GM13977 (cell line): ENCODE results near the gene GRIA4.

Source experiments
- DNase-seq: peaks from one replicate; pipeline ENCODE4 v3.0.0; 2012; ENCODE audit warnings: low spot score
- in situ Hi-C: fragments of 300-500 bp; cut with MboI; formaldehyde crosslinking; loops from one replicate; pipeline ENCODE4 v1.12.0; 2022; ENCODE audit warnings: low sequenced_read_pairs, low pct_unique_long_range_greater_than_20kb, mixed read lengths, inconsistent platforms; ENCODE audit not compliant: unreplicated experiment
- TF ChIP-seq, protein P1 (sequence below): IDR thresholded peaks from 2 replicates; pipeline ENCODE4 v1.5.1; 2012; ENCODE audit warnings: mild to moderate bottlenecking, control low read depth; ENCODE audit not compliant: insufficient read depth; ENCODE audit errors: extremely low read depth, missing control alignments

Gene GRIA4

GRCh38 chr11:105644839-105645573 lies 35.1 kb downstream of the GRIA4 start:
- TF ChIP-seq, protein P1, sequence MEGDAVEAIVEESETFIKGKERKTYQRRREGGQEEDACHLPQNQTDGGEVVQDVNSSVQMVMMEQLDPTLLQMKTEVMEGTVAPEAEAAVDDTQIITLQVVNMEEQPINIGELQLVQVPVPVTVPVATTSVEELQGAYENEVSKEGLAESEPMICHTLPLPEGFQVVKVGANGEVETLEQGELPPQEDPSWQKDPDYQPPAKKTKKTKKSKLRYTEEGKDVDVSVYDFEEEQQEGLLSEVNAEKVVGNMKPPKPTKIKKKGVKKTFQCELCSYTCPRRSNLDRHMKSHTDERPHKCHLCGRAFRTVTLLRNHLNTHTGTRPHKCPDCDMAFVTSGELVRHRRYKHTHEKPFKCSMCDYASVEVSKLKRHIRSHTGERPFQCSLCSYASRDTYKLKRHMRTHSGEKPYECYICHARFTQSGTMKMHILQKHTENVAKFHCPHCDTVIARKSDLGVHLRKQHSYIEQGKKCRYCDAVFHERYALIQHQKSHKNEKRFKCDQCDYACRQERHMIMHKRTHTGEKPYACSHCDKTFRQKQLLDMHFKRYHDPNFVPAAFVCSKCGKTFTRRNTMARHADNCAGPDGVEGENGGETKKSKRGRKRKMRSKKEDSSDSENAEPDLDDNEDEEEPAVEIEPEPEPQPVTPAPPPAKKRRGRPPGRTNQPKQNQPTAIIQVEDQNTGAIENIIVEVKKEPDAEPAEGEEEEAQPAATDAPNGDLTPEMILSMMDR: no peak
- no peak for DNase-seq
- in situ Hi-C loops: no loop called here

- DNase-seq: no peak
- TF ChIP-seq, protein P1: no peak
- in situ Hi-C loops: no loop called here
Observed at GRCh38 chr11:105647780-105648179, 37.9 kb downstream of the GRIA4 start.

DNA sequence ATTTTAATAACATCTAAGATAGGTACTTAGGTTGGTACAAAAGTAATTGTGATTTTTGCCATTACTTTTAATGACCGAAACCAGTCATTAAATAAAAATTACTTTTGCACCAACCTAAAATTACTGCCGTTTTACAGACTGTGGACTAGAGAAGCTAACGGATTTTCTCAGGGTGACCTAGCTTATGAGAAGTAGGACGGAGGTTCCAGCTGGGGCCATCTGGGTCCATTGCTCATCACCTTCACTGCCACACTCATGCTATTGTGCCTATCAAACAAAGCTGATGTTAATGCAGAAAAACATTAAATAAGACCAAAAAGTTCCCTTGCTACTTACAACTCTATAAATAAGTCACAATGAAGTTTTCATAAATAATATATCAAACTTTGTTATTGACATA lies 38.9 kb downstream of the GRIA4 start:
- TF ChIP-seq, protein P1: no peak
- no peak for DNase-seq
- in situ Hi-C loops: no loop called here

DNA sequence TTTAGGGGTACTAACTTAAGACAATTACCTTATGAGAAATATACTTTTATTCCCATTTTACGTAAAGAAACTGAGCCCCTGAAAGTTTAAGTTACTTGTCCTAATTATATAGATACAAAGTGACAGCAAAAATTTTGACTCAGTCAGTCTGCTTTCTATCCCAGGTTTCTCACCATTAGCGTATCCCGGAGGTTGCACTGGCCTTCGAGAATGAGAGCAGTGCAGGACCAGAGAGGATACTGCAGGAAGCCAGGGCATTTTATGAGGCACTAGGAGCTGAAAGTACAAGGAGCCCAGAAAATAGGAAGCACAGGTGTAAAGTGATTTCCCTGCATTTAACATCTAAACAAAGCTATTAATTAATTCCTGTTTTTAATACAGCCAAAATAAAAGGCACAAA lies 55.4 kb downstream of the GRIA4 start:
- in situ Hi-C loops: no loop called here
- DNase-seq: no peak

DNA sequence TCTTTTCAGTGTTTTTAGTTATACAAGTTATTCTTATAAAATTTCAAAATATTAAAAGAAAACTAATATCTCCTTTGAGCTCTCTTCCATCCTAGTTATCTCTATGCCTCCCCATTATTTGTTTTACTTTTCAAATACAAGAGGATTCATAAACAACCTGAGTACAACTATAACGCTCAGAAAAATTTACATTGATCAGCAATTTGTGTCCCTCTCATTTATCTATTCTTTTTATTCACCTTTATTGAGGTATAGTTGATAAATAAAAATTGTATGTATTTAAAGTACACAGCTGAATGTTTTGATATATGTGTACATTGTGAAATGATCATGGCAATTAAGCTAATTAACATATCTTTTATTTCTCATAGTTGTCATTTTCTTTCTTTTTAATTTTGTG lies 57.6 kb downstream of the GRIA4 start:
- in situ Hi-C loops: no loop called here
- TF ChIP-seq, protein P1: no peak
- no peak for DNase-seq

More for the DNA sequence above, 55.4 kb downstream of the GRIA4 start:
- TF ChIP-seq, protein P1: no peak

DNA sequence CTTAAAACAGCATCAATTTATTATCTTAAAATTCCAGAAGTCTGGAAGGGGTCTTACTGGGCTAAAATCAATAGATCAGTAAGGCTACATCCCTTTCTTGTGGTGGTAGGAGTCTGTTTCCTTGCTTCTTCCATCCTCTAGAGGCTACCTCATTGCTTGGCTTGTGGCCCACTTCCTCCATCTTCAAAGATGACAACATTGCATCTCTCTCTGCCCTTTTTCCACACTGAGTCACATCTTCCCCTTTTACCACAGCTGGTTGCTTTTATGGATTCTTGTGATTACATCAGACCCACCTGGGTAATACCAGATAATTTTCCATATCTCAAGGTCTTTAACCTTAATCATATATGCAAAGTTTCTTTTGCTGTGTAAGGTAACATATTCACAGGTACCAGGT lies 60.9 kb downstream of the GRIA4 start:
- in situ Hi-C loops: no loop called here
- DNase-seq: no peak
- TF ChIP-seq, protein P1: no peak
